22Rv1 (cell line): Measurements from ENCODE around the gene WNT2B.

ENCODE experiments used
- ZFX ChIP-seq: fragments of 450-650 bp; IDR thresholded peaks from 2 replicates; pipeline ENCODE4 v1.6.1; 2017; ENCODE audit warnings: antibody characterized with exemption, borderline replicate concordance
- TF ChIP-seq, protein P1 (sequence below): fragments of 450-650 bp; IDR thresholded peaks from 2 replicates; pipeline ENCODE4 v1.5.1; 2017; ENCODE audit warnings: mild to moderate bottlenecking

DNA sequence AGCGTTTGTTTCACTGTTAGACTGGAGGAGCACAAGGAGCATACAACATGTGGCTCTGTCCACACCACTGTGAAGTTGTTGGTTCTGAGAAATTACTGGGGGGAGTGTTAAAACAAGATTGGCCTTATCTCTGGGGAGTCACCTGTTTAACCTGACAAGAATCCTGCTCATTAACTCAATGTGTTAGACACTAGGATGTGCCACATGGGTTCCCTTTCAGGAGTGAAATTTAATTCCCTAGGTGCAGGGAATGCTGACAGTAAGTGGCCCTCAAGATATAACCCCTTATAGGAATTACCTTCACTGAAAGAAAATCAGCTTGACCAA lies 45.8 kb upstream of the WNT2B start:
- TF ChIP-seq, protein P1, sequence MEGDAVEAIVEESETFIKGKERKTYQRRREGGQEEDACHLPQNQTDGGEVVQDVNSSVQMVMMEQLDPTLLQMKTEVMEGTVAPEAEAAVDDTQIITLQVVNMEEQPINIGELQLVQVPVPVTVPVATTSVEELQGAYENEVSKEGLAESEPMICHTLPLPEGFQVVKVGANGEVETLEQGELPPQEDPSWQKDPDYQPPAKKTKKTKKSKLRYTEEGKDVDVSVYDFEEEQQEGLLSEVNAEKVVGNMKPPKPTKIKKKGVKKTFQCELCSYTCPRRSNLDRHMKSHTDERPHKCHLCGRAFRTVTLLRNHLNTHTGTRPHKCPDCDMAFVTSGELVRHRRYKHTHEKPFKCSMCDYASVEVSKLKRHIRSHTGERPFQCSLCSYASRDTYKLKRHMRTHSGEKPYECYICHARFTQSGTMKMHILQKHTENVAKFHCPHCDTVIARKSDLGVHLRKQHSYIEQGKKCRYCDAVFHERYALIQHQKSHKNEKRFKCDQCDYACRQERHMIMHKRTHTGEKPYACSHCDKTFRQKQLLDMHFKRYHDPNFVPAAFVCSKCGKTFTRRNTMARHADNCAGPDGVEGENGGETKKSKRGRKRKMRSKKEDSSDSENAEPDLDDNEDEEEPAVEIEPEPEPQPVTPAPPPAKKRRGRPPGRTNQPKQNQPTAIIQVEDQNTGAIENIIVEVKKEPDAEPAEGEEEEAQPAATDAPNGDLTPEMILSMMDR = no peak
- no peak for TF ChIP-seq ZFX
